Activated T-cell treated with anti-CD3 and anti-CD28 coated beads, Interleukin-2, amount 50 U/mL, for 4 hours (primary cell): ENCODE measurements around the gene TRIM44. TPM values are rescaled to one million over a fixed set of nuclear protein-coding genes. Genes with fewer than 3 reads are reported as not detected.
"Not testable (repeated sequence)": the region's sequence is repeated elsewhere in the genome, so short reads cannot be mapped to it uniquely, and the experiment has no call there.

Experiments used
- ATAC-seq, 2 donors: fragments of 200-7000 bp; cut with Tn5 transposase; one replicate each; pipeline ENCODE4 v1.10.0; 2021
- DNase-seq: peaks from one replicate; pipeline ENCODE4 v3.0.0-alpha.2; 2020
- H3K27me3 Mint-ChIP-seq: one replicate; pipeline ENCODE4 v1.8.0; 2021; ENCODE audit warnings: low read depth, mixed read lengths
- H3K36me3 Mint-ChIP-seq: one replicate; pipeline ENCODE4 v1.8.0; 2022; ENCODE audit warnings: mixed read lengths; ENCODE audit not compliant: insufficient read depth
- H3K4me1 Mint-ChIP-seq: one replicate; pipeline ENCODE4 v1.8.0; 2021; ENCODE audit warnings: low read depth, mixed read lengths
- H3K4me3 Mint-ChIP-seq: one replicate; pipeline ENCODE4 v1.8.0; 2021; ENCODE audit warnings: mild to moderate bottlenecking, moderate library complexity, mixed read lengths
- H3K9me3 Mint-ChIP-seq: one replicate; pipeline ENCODE4 v1.8.0; 2021; ENCODE audit warnings: mixed read lengths
- total RNA-seq, 3 donors: library from RNA; stranded (reverse); gene quantifications; one replicate each; pipeline ENCODE4 v1.2.1, GENCODE V29; 2021

The TRIM44 gene
- total RNA-seq, 3 donors from 2014 or later, result 38.6 to 48.5 (median 45.3) TPM

DNA sequence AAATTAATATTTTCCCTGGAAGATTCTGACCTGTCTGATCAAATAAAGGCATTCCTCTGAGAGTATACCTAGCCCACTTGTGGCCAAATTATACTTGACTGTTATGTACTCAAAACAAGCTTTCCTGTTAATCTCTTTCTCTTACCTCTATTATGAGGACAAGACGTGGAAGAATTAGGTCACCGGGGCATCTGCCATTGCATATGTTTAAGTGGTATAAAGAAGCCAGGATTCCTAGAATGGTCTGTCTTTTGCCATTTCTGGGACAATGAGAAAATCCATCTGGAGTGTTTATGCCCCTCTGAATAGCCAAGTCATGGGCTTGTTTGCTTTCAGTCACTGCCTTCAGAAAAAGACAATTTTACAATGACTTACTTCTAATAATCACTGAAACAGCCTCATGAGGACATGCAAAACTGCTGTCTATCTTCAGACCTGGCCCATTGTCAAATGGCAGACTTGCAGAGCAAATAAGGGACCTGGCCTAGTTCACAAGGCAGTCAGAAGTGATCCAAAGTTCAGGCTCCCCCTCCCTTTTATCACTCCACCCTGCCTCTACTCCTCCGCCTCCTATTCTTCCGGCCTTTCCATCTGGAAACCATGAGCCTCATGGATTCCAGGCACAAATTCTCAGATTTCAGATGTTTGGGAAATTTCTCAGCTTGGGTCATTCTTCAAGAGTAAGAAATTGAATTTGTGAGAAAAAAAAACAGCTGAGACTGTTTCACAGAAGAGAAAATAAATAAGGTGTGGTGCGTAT is 153.2 kb downstream of the TRIM44 start:
- DNase-seq (no peak), ATAC-seq (no peak)
- H3K4me1 Mint-ChIP-seq, result no peaks in the 10 kb centered on the region
- H3K36me3 Mint-ChIP-seq, result peaks cover 39% of the 10 kb centered on the region
- no peaks in the 10 kb centered on the region for H3K9me3 Mint-ChIP-seq
- H3K4me3 Mint-ChIP-seq, result no peak overlapping the region
- no peaks in the 10 kb centered on the region for H3K27me3 Mint-ChIP-seq

DNA sequence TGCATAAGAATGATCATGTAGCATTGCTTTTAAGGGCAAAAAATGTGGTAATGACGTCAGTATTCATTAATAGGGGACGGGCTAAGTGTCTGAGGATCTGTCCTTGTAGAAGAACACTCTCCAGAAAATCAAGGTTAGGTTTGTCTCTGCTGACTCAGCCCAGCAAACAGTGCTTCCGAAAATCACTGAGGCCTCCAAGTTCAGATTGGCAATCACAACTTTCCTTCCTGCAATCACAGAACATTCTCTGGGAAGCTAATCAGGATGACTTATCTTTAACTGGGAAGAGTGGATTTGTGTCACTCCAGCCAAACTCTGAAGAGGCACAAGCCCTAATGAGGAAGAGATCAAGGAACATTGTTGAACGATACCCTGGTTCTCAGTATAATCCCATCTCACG is 158.0 kb downstream of the TRIM44 start:
- Mint-ChIP-seq H3K4me1 (peaks cover 13% of the 10 kb centered on the region), H3K27me3 (no peaks in the 10 kb centered on the region), H3K36me3 (peaks cover 14% of the 10 kb centered on the region), H3K4me3 (no peak overlapping the region), H3K9me3 (no peaks in the 10 kb centered on the region)
- no peak for DNase-seq
- no peak for ATAC-seq

- Mint-ChIP-seq H3K9me3 (no peaks in the 10 kb centered on the region), H3K4me1 (peaks cover 13% of the 10 kb centered on the region), H3K36me3 (no peaks in the 10 kb centered on the region), H3K4me3 (no peak overlapping the region), H3K27me3 (no peaks in the 10 kb centered on the region)
- DNase-seq (no peak), ATAC-seq (no peak)
Measured at GRCh38 chr11:35822815-35823495, 160.4 kb downstream of the TRIM44 start.

DNA sequence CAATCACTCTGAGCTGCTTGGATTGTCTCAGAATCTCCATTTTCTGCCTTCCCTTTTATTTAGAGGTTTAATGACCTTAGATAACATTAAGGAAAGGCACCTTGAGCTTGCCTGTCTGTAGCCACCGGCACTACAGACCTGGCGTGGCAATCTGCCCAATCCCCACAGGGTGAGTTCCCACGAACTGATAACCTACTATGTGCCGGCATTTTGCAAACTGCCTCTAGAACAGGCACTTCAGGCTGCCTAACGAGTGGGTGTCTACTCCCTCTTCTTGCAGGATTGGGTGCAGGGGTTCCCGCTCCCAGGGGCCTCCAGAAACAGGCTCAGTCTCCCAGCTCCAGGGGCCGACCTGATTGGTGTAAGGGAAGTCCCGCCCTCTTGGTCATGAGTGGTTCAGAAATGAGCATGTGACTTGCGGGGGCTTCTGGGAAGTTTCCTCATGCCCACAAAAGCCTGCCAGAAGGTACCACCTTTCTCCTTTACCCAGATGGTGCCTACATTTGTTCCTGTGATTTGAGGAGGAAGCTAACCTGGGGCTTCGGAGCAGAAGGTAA is 161.2 kb downstream of the TRIM44 start:
- ATAC-seq (no peak), DNase-seq (no peak)
- Mint-ChIP-seq H3K27me3 (no peaks in the 10 kb centered on the region), H3K4me1 (peaks cover 13% of the 10 kb centered on the region), H3K4me3 (no peak overlapping the region), H3K36me3 (no peaks in the 10 kb centered on the region), H3K9me3 (no peaks in the 10 kb centered on the region)

DNA sequence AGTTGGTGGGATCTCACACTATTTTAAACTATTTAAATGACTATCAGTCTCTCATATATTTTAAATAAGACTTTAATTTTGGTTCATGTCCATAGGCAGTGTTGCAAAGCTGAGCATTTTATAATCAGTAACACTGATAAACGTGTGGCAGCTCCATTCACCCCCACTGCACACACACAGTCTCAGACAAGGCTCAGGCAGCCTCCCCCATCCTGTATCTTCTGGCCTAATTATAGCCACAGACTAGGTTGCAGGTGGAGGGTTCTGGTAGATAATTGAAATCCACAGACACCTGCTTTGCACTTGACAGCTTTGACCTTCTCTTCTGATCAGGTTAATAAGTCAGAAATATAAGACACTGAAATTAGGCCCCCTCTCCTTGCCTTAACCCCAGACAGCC is 162.8 kb downstream of the TRIM44 start:
- no peak for ATAC-seq
- no peaks in the 10 kb centered on the region for H3K9me3 Mint-ChIP-seq
- H3K4me3 Mint-ChIP-seq, result no peak overlapping the region
- H3K36me3 Mint-ChIP-seq, result no peaks in the 10 kb centered on the region
- H3K4me1 Mint-ChIP-seq, result peaks cover 13% of the 10 kb centered on the region
- no peak for DNase-seq
- H3K27me3 Mint-ChIP-seq, result no peaks in the 10 kb centered on the region

GRCh38 chr11:35826006-35826405 is 163.4 kb downstream of the TRIM44 start:
- Mint-ChIP-seq H3K27me3 (no peaks in the 10 kb centered on the region), H3K9me3 (no peaks in the 10 kb centered on the region), H3K36me3 (no peaks in the 10 kb centered on the region), H3K4me1 (peaks cover 13% of the 10 kb centered on the region), H3K4me3 (no peak overlapping the region)
- DNase-seq (no peak), ATAC-seq (no peak)

GRCh38 chr11:35826949-35827348 is 164.4 kb downstream of the TRIM44 start:
- no peak for ATAC-seq
- Mint-ChIP-seq H3K9me3 (no peaks in the 10 kb centered on the region), H3K27me3 (no peaks in the 10 kb centered on the region), H3K36me3 (no peaks in the 10 kb centered on the region), H3K4me1 (peaks cover 6% of the 10 kb centered on the region), H3K4me3 (no peak overlapping the region)
- no peak for DNase-seq

DNA sequence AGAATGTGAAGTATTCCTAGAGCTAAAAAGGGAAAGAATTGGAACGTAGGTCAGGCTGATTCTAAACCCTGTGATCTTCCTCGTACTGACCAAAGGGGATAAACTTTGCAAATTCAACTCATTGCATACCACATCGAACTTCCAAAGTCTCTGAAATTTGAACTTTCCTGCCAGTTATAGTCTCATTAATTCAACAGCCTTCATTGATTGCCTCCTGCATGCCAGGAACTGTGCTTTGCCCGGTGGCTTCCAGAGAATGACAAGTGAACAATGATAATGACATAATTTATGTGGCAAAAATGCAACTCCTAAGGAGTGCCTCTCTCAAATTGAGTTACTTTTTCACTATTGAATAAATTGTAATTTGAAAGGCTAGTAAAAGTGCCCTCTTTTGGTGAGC is 173.6 kb downstream of the TRIM44 start:
- H3K4me1 Mint-ChIP-seq, result no peaks in the 10 kb centered on the region

DNA sequence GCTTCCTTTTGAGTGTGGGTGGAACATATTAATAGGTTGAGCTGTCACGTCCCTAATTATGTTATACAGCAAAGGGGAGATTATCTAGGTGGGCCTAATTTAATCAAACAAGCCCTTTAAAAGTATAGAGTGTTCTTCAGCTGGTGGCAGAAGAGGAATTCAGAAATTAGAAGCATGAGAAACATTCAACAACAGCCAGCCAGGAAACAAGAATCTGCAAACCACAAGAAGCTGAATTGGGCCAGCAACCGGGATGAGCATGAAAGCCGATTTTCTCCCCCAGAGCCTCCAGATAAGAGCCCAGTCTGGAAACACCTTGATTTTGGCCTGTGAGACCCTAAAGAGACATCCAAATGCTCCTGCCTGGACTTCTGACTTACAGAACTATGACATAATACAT is 175.5 kb downstream of the TRIM44 start:
- no peak for DNase-seq
- ATAC-seq, result no peak
- peaks cover 15% of the 10 kb centered on the region for H3K27me3 Mint-ChIP-seq
- H3K4me3 Mint-ChIP-seq, result no peak overlapping the region
- H3K4me1 Mint-ChIP-seq, result no peaks in the 10 kb centered on the region
- H3K9me3 Mint-ChIP-seq, result peaks cover 7% of the 10 kb centered on the region
- no peaks in the 10 kb centered on the region for H3K36me3 Mint-ChIP-seq

More for the DNA sequence above, 173.6 kb downstream of the TRIM44 start:
- Mint-ChIP-seq H3K27me3 (peaks cover 10% of the 10 kb centered on the region), H3K4me3 (no peak overlapping the region), H3K36me3 (no peaks in the 10 kb centered on the region), H3K9me3 (peaks cover 7% of the 10 kb centered on the region)
- DNase-seq, result no peak
- no peak for ATAC-seq

DNA sequence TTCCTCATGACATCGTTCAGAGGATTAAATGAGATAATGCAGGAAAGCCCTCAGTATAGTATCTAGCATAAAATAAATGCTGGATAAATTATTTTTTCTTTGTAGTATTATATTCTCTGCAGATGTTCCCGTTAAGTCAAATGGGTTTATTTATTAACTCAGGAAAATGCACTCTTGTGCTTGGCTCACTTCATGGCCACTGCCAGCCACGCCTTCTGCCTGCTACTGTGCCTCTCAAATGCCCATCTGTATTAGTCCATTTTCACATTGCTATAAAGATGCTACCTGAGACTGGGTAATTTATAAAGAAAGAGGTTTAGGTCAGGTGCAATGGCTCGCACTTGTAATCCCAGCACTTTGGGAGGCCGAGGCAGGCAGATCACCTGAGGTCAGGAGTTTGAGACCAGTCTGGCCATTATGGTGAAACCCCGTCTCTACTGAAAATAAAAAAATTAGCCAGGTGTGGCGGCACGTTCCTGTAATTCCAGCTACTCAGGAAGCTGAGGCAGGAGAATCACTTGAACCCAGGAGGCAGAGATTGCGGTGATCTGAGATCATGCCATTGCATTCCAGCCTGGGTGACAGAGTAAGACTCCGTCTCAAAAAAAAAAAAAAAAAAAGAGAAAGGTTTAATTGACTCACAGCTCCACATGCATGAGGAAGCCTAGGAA is 176.3 kb downstream of the TRIM44 start:
- ATAC-seq, H3K9me3 Mint-ChIP-seq, H3K36me3 Mint-ChIP-seq, H3K4me1 Mint-ChIP-seq, H3K4me3 Mint-ChIP-seq, DNase-seq: not testable (repeated sequence)
- peaks cover 17% of the 10 kb centered on the region for H3K27me3 Mint-ChIP-seq

DNA sequence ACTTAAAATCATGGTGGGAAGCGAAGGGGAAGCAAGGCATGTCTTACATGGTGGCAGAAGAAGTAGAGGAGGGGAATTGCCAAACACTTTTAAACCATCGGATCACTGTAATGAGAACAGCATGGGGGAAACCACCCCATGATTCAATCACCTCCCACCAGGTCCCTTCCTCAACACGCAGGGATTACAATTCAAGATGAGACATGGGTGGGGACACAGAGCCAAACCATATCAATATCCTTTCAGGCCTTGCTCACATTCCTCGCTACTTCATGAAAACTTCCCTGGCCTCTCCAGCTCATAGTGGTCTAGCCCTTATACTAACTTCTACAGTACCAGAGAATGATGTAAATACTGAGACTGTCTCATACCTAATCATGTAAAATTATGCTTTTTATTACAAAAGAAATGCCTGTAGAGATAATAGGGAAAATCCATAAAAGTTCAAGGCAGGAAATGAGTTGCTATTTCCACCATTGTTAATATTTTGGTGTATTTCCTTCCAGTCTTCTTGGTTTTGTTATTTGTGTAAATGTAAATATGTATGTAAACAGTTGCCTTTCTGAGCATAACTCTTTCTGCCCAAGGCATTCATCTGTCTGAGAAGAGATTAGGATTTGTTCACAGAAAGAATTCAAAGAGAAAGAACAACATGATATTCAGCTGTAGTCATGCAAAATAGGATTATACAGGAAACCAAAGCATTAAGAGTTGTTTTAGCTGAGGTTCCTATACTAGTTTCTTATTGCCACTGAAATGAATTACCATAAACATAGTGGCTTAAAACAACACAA is 177.0 kb downstream of the TRIM44 start:
- H3K27me3 Mint-ChIP-seq, result peaks cover 17% of the 10 kb centered on the region
- ATAC-seq, result no peak

DNA sequence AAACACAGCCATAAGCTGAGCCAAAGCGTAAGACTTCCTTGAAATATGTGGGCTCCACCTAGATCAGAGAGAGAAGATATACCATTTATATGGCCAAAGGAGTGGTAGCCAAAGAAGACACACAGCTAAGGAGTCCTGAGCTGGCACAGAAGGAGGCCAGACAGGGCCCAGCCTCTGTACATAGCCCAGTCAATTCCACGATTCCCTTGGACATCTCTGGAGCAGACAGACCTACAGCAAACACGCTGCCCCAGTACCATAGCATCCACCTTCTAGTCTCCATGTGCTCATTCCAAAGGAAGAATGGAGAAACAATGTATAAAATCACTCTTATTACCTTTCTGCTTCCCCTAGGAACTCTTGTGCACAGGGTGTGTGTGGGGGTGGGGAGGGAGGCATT is 179.2 kb downstream of the TRIM44 start:
- no peak for DNase-seq
- H3K4me1 Mint-ChIP-seq, result no peaks in the 10 kb centered on the region
- no peak overlapping the region for H3K4me3 Mint-ChIP-seq
- H3K36me3 Mint-ChIP-seq, result no peaks in the 10 kb centered on the region
- no peak for ATAC-seq
- peaks cover 7% of the 10 kb centered on the region for H3K9me3 Mint-ChIP-seq
- peaks cover 19% of the 10 kb centered on the region for H3K27me3 Mint-ChIP-seq

More for the DNA sequence above, 177.0 kb downstream of the TRIM44 start:
- no peak for DNase-seq
- Mint-ChIP-seq H3K4me1 (no peaks in the 10 kb centered on the region), H3K36me3 (no peaks in the 10 kb centered on the region), H3K4me3 (no peak overlapping the region), H3K9me3 (peaks cover 7% of the 10 kb centered on the region)

DNA sequence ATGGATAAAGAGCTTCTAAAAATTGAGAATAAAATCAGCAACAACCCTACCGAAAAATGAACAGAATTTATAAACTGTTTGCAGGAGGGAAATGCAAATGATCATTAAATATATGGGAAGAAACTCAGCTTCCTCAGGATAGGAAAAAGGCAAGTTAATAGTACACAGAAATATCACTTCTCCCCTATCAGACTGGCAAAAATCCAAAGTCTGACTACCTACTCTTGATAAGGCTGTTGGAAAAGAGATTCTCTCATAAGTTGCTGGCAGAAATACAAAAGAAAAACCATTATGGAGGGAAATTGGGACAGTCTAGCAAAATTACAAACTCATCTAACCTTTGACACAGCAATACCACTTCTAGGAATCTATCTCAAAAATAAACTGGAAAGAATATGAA is 180.4 kb downstream of the TRIM44 start:
- Mint-ChIP-seq H3K9me3 (peaks cover 7% of the 10 kb centered on the region), H3K27me3 (peaks cover 13% of the 10 kb centered on the region), H3K4me1 (no peaks in the 10 kb centered on the region), H3K4me3 (no peak overlapping the region), H3K36me3 (no peaks in the 10 kb centered on the region)
- DNase-seq (no peak), ATAC-seq (no peak)

GRCh38 chr11:35844579-35844978 is 182.0 kb downstream of the TRIM44 start:
- H3K27me3 Mint-ChIP-seq, result peaks cover 12% of the 10 kb centered on the region
- peaks cover 7% of the 10 kb centered on the region for H3K9me3 Mint-ChIP-seq
- no peak for ATAC-seq
- no peak overlapping the region for H3K4me3 Mint-ChIP-seq
- no peaks in the 10 kb centered on the region for H3K4me1 Mint-ChIP-seq
- H3K36me3 Mint-ChIP-seq, result no peaks in the 10 kb centered on the region
- DNase-seq, result no peak
